B cell (primary cell): Measurements from ENCODE around the gene ACTL6B. TPM values are rescaled to one million over a fixed set of nuclear protein-coding genes. Genes with fewer than 3 reads are reported as not detected.

ENCODE experiments used
- ATAC-seq: fragments of 200-7000 bp; cut with Tn5 transposase; one replicate; pipeline ENCODE4 v1.10.0; 2021; ENCODE audit warnings: low read depth, mild to moderate bottlenecking, moderate number of reproducible peaks, moderate library complexity
- CTCF ChIA-PET: fragments of 350-600 bp; sonication (Branson Sonifier 250); formaldehyde crosslinking; loops from one replicate; lab custom pipeline; 2021; ENCODE audit warnings: antibody characterized with exemption, inconsistent platforms; lab: Charles Lee
- POLR2A ChIA-PET: fragments of 350-600 bp; sonication (Branson Sonifier 250); formaldehyde crosslinking; loops from one replicate; lab custom pipeline; 2021; ENCODE audit warnings: antibody characterized with exemption; lab: Charles Lee
- DNase-seq: peaks from one replicate; pipeline ENCODE4 v3.0.0; 2013
- H2AFZ ChIP-seq: 2 replicates; pipeline ENCODE4 v1.6.1; 2012; ENCODE audit warnings: mild to moderate bottlenecking, low read depth, low read length; ENCODE audit not compliant: insufficient read depth, poor library complexity, severe bottlenecking
- H3K27ac ChIP-seq, 2 donors: 1 replicate in 1 of 2; 2 replicates in 1 of 2; pipeline ENCODE4 v1.5.1; 2012 to 2013; ENCODE audit warnings: low read length in 2 of 2, mild to moderate bottlenecking in 2 of 2, moderate library complexity in 1 of 2
- H3K27me3 ChIP-seq, 4 experiments: fragments of 200-600 bp in 1 of 4; sonication (generic) in 1 of 4; replicated peaks in 1 of 4; 1 replicate in 2 of 4; 2 replicates in 2 of 4; pipeline versions ENCODE4 v1.6.1 to v1.7.0; 2013 to 2016; ENCODE audit warnings: low read length in 3 of 4, mild to moderate bottlenecking in 2 of 4, mixed read lengths in 1 of 4, moderate library complexity in 1 of 4; ENCODE audit not compliant: insufficient read depth in 4 of 4, control insufficient read depth in 3 of 4; ENCODE audit errors: control extremely low read depth in 1 of 4
- H3K36me3 ChIP-seq, 2 experiments: replicated peaks in 1 of 2; 1 replicate in 1 of 2; 2 replicates in 1 of 2; pipeline versions ENCODE4 v1.6.1 to v1.7.1; 2013; ENCODE audit warnings: low read length in 1 of 2; ENCODE audit not compliant: insufficient read depth in 2 of 2, control insufficient read depth in 1 of 2; ENCODE audit errors: control extremely low read depth in 1 of 2, extremely low read depth in 1 of 2
- H3K4me1 ChIP-seq, 2 donors: fragments of 200-600 bp in 1 of 2; sonication (generic) in 1 of 2; 1 replicate in 1 of 2; 2 replicates in 1 of 2; pipeline versions ENCODE4 v1.5.1 to v1.6.1; 2013 to 2017; ENCODE audit warnings: low read length in 2 of 2; ENCODE audit not compliant: control insufficient read depth in 2 of 2, insufficient read depth in 2 of 2
- H3K4me2 ChIP-seq: replicated peaks from 2 replicates; pipeline ENCODE3; 2012; ENCODE audit warnings: mild to moderate bottlenecking, low read depth, low read length; ENCODE audit not compliant: poor library complexity, severe bottlenecking
- H3K4me3 ChIP-seq, 5 experiments: fragments of 200-600 bp in 1 of 5; sonication (generic) in 1 of 5; 1 replicate in 3 of 5; 2 replicates in 2 of 5; pipeline versions ENCODE4 v1.5.1 to v1.7.0; 2011 to 2016; ENCODE audit warnings: low read length in 4 of 5, mild to moderate bottlenecking in 4 of 5, low read depth in 2 of 5, control low read depth in 1 of 5, moderate library complexity in 1 of 5; ENCODE audit not compliant: insufficient read depth in 1 of 5; ENCODE audit errors: control extremely low read depth in 1 of 5, extremely low read depth in 1 of 5
- H3K79me2 ChIP-seq: fragments of 200-600 bp; sonication (generic); one replicate; pipeline ENCODE4 v1.6.0; 2016; ENCODE audit warnings: low read length; ENCODE audit not compliant: control insufficient read depth, insufficient read depth
- H3K9ac ChIP-seq: fragments of 200-600 bp; sonication (generic); 2 replicates; pipeline ENCODE4 v1.6.1; 2017; ENCODE audit warnings: mild to moderate bottlenecking, low read length, moderate library complexity
- H3K9me3 ChIP-seq, 3 donors: one replicate each; pipeline versions ENCODE4 v1.6.1 to v1.7.1; 2013; ENCODE audit warnings: low read length in 2 of 3; ENCODE audit not compliant: control insufficient read depth in 2 of 3, insufficient read depth in 1 of 3; ENCODE audit errors: control extremely low read depth in 1 of 3
- H4K20me1 ChIP-seq: 2 replicates; pipeline ENCODE4 v1.6.0; 2012; ENCODE audit warnings: mild to moderate bottlenecking, low read length; ENCODE audit not compliant: insufficient read depth, control insufficient read depth, poor library complexity, severe bottlenecking
- H3K27ac Mint-ChIP-seq: one replicate; pipeline ENCODE4 v1.8.0; 2021; ENCODE audit warnings: mixed read lengths
- H3K27me3 Mint-ChIP-seq: one replicate; pipeline ENCODE4 v1.8.0; 2021; ENCODE audit warnings: mixed read lengths
- H3K4me1 Mint-ChIP-seq: one replicate; pipeline ENCODE4 v1.8.0; 2021; ENCODE audit warnings: mixed read lengths
- H3K4me3 Mint-ChIP-seq: one replicate; pipeline ENCODE4 v1.8.0; 2021; ENCODE audit warnings: mixed read lengths
- H3K9me3 Mint-ChIP-seq: one replicate; pipeline ENCODE4 v1.8.0; 2022; ENCODE audit warnings: mixed read lengths; ENCODE audit not compliant: insufficient read depth
- EZH2 ChIP-seq: IDR thresholded peaks from 2 replicates; pipeline ENCODE4 v1.6.1; 2012; ENCODE audit warnings: borderline replicate concordance, low read depth, mild to moderate bottlenecking, moderate library complexity, low read length; ENCODE audit not compliant: insufficient read depth, poor library complexity, severe bottlenecking
- WGBS: methylation state at CpG from one replicate; pipeline ENCODE4 v1.1.5; 2013; ENCODE audit warnings: missing lambda C conversion rate; ENCODE audit not compliant: insufficient coverage; 5-methylcytosine and 5-hydroxymethylcytosine counted together
- intact Hi-C: fragments of 100-400 bp; cut with micrococcal nuclease; formaldehyde crosslinking; loops from one replicate; pipeline ENCODE4 v1.10.0; 2022
- polyA plus RNA-seq: library from polyadenylated mRNA; depleted of rRNA; stranded (reverse); fragments of >200 nt; gene quantifications from 2 replicates; pipeline ENCODE4 v1.2.3, GENCODE V29; 2012
- total RNA-seq, 2 donors: library from RNA; stranded (reverse); fragments of 120-200 nt in 1 of 2; gene quantifications; 1 replicate in 1 of 2; 2 replicates in 1 of 2; pipeline versions ENCODE4 v1.2.3 to v1.2.4, GENCODE V29; 2013 to 2022
- TF ChIP-seq, protein P1 (sequence below): fragments of 200-600 bp; IDR thresholded peaks from one replicate; pipeline ENCODE4 v1.8.0; 2022; ENCODE audit warnings: antibody characterized with exemption, mild to moderate bottlenecking

The ACTL6B gene
- total and polyA plus RNA-seq, 2 donors (not counting 1 experiment from before 2014, with no cell fraction given), result not detected

DNA sequence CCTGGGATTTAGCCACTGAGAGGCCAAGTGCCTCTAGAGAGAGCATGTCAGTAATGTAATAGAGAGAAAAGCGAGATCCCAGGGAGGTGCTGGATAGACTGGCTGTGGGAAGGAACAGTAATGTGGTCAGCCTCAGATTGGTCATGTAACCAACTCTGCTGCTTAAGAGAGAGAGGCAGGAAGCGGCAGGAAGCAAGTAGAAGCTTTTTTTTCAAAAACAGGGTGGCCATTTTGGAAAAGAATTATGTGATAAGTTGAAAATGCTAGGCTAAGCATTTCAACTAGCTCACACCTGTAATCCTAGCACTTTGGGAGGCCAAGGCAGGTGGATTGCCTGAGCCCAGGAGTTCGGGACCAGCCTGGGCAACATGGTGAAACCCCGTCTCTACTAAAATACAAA lies 57.8 kb downstream of the ACTL6B start:
- Histone ChIP-seq H3K4me2 (no peak overlapping the region), H3K9me3 (no peaks in the 10 kb centered on the region), H3K4me1 (peaks cover 0 to 3% of the 10 kb centered on the region in 2 donors), H3K9ac (no peak overlapping the region), H3K36me3 (no peaks in the 10 kb centered on the region), H2AFZ (no peak overlapping the region), H3K27me3 (no peaks in the 10 kb centered on the region), H3K4me3 (no peak overlapping the region), H3K27ac (no peak overlapping the region), H3K79me2 (no peaks in the 10 kb centered on the region), H4K20me1 (no peaks in the 10 kb centered on the region)
- intact Hi-C loops, result no loop called here
- H3K27me3 Mint-ChIP-seq, result no peaks in the 10 kb centered on the region
- CTCF ChIA-PET, result interaction anchor here (0.6 to 0.8 kb wide), 2 partner anchors 39 to 82 kb away, joined by 3 to 5 read pairs; no protein-coding TSS in a partner anchor
- no peaks in the 10 kb centered on the region for H3K9me3 Mint-ChIP-seq
- no peak overlapping the region for H3K27ac Mint-ChIP-seq
- POLR2A ChIA-PET, result interaction anchor here (0.7 kb wide), 1 partner anchor 94 kb away, joined by 4 read pairs; no protein-coding TSS in a partner anchor
- ATAC-seq (no peak), DNase-seq (no peak)
- TF ChIP-seq, protein P1, sequence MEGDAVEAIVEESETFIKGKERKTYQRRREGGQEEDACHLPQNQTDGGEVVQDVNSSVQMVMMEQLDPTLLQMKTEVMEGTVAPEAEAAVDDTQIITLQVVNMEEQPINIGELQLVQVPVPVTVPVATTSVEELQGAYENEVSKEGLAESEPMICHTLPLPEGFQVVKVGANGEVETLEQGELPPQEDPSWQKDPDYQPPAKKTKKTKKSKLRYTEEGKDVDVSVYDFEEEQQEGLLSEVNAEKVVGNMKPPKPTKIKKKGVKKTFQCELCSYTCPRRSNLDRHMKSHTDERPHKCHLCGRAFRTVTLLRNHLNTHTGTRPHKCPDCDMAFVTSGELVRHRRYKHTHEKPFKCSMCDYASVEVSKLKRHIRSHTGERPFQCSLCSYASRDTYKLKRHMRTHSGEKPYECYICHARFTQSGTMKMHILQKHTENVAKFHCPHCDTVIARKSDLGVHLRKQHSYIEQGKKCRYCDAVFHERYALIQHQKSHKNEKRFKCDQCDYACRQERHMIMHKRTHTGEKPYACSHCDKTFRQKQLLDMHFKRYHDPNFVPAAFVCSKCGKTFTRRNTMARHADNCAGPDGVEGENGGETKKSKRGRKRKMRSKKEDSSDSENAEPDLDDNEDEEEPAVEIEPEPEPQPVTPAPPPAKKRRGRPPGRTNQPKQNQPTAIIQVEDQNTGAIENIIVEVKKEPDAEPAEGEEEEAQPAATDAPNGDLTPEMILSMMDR, result no peak
- no peak for TF ChIP-seq EZH2
- no peak overlapping the region for H3K4me3 Mint-ChIP-seq
- H3K4me1 Mint-ChIP-seq, result no peaks in the 10 kb centered on the region
- WGBS, result 82% methylated on average over 3 of the region's 4 CpGs

DNA sequence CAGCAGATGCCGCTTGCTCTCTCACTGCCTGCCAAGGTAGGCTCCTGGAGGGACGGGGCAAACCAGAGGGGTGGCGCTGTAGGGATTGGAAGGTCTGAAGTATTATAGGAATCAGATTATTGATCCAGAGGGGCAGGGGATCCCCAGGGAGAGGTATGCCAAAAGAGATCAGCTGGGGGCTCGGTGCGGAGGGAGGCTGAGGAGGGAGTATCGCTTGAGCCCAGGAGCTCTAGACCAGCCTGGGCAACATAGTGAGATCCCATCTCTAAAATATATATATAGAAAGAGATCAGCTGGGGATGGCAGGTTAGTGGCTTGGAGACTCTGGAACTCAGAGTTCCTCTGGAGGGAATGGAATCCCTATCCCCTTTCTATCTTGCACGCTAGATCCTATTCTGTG lies 61.1 kb downstream of the ACTL6B start:
- Mint-ChIP-seq H3K27me3 (peaks cover 17% of the 10 kb centered on the region), H3K9me3 (no peaks in the 10 kb centered on the region)
- CTCF ChIA-PET, result no interaction called here

More for the DNA sequence above, 61.1 kb downstream of the ACTL6B start:
- Histone ChIP-seq H3K27me3 (peaks cover 0 to 19% (median 5%) of the 10 kb centered on the region in 4 experiments), H3K4me2 (no peak overlapping the region), H3K4me1 (no peaks in the 10 kb centered on the region), H3K4me3 (no peak overlapping the region), H3K9ac (no peak overlapping the region), H3K79me2 (no peaks in the 10 kb centered on the region), H3K27ac (no peak overlapping the region), H3K36me3 (no peaks in the 10 kb centered on the region), H2AFZ (no peak overlapping the region), H3K9me3 (no peaks in the 10 kb centered on the region), H4K20me1 (no peaks in the 10 kb centered on the region)
- ATAC-seq, result no peak
- intact Hi-C loops, result no loop called here
- 93% methylated on average over 4 of the region's 7 CpGs for WGBS
- DNase-seq, result no peak
- TF ChIP-seq EZH2, result no peak
- TF ChIP-seq, protein P1, result no peak
- POLR2A ChIA-PET, result no interaction called here
- no peak overlapping the region for H3K27ac Mint-ChIP-seq
- no peak overlapping the region for H3K4me3 Mint-ChIP-seq
- H3K4me1 Mint-ChIP-seq, result no peaks in the 10 kb centered on the region

Other genes with a start within 250 kb of the ACTL6B start
- 22.7 and 28.0 TPM in 2 replicates for gene ZCWPW1, start 227.7 kb downstream of the ACTL6B start, total RNA-seq
- 11.3 and 16.5 TPM in 2 replicates for gene ZCWPW1, start 227.7 kb downstream of the ACTL6B start, polyA plus RNA-seq
- gene MEPCE, start 226.6 kb downstream of the ACTL6B start, total RNA-seq, result 90.6 and 96.3 TPM in 2 replicates
- 54.5 and 57.2 TPM in 2 replicates for gene MEPCE, start 226.6 kb downstream of the ACTL6B start, polyA plus RNA-seq
- 55.2 and 60.5 TPM in 2 replicates for gene PPP1R35, start 220.0 kb downstream of the ACTL6B start, total RNA-seq
- 65.0 and 104 TPM in 2 replicates for gene PPP1R35, start 220.0 kb downstream of the ACTL6B start, polyA plus RNA-seq
- 2.9 and 3.7 TPM in 2 replicates for gene SPACDR, start 192.2 kb downstream of the ACTL6B start, total RNA-seq
- 2.1 and 2.9 TPM in 2 replicates for gene SPACDR, start 192.2 kb downstream of the ACTL6B start, polyA plus RNA-seq
- 92.8 and 95.0 TPM in 2 replicates for gene TSC22D4, start 177.2 kb downstream of the ACTL6B start, total RNA-seq
- gene TSC22D4, start 177.2 kb downstream of the ACTL6B start, polyA plus RNA-seq, result 55.5 and 80.2 TPM in 2 replicates
- gene NYAP1, start 172.5 kb downstream of the ACTL6B start, total RNA-seq, result not detected in 2 replicates
- gene NYAP1, start 172.5 kb downstream of the ACTL6B start, polyA plus RNA-seq, result 0.06 TPM in 1 of 2 replicates, not detected in the other
- 11.0 and 11.6 TPM in 2 replicates for gene AGFG2, start 117.2 kb downstream of the ACTL6B start, total RNA-seq
- gene AGFG2, start 117.2 kb downstream of the ACTL6B start, polyA plus RNA-seq, result 5.6 and 11.0 TPM in 2 replicates
- 46.3 and 51.7 TPM in 2 replicates for gene SAP25, start 82.5 kb downstream of the ACTL6B start, total RNA-seq
- 63.5 and 71.9 TPM in 2 replicates for gene SAP25, start 82.5 kb downstream of the ACTL6B start, polyA plus RNA-seq
- gene LRCH4, start 70.3 kb downstream of the ACTL6B start, total RNA-seq, result 288 and 289 TPM in 2 replicates
- gene LRCH4, start 70.3 kb downstream of the ACTL6B start, polyA plus RNA-seq, result 289 and 294 TPM in 2 replicates
- 1.6 and 2.2 TPM in 2 replicates for gene FBXO24, start 70.1 kb downstream of the ACTL6B start, total RNA-seq
- gene FBXO24, start 70.1 kb downstream of the ACTL6B start, polyA plus RNA-seq, result 1.2 and 1.8 TPM in 2 replicates
- 14.3 and 17.5 TPM in 2 replicates for gene PCOLCE, start 54.1 kb downstream of the ACTL6B start, total RNA-seq
- 4.9 and 5.3 TPM in 2 replicates for gene PCOLCE, start 54.1 kb downstream of the ACTL6B start, polyA plus RNA-seq
- gene MOSPD3, start 43.9 kb downstream of the ACTL6B start, total RNA-seq, result 17.3 and 18.8 TPM in 2 replicates
- 16.7 and 19.2 TPM in 2 replicates for gene MOSPD3, start 43.9 kb downstream of the ACTL6B start, polyA plus RNA-seq
- gene TFR2, start 14.9 kb downstream of the ACTL6B start, total RNA-seq, result 8.3 and 10.0 TPM in 2 replicates
- 4.2 and 5.9 TPM in 2 replicates for gene TFR2, start 14.9 kb downstream of the ACTL6B start, polyA plus RNA-seq
- gene GNB2, start 17.3 kb upstream of the ACTL6B start, total RNA-seq, result 127 TPM in 2 replicates
- gene GNB2, start 17.3 kb upstream of the ACTL6B start, polyA plus RNA-seq, result 211 and 221 TPM in 2 replicates
- 134 and 140 TPM in 2 replicates for gene GIGYF1, start 37.8 kb upstream of the ACTL6B start, total RNA-seq
- gene GIGYF1, start 37.8 kb upstream of the ACTL6B start, polyA plus RNA-seq, result 45.9 and 47.1 TPM in 2 replicates
- 13.0 and 14.4 TPM in 2 replicates for gene POP7, start 49.7 kb upstream of the ACTL6B start, total RNA-seq
- gene POP7, start 49.7 kb upstream of the ACTL6B start, polyA plus RNA-seq, result 8.8 and 15.2 TPM in 2 replicates
- gene EPO, start 64.0 kb upstream of the ACTL6B start, total RNA-seq, result not detected in 2 replicates
- 0.10 TPM in 1 of 2 replicates, not detected in the other for gene EPO, start 64.0 kb upstream of the ACTL6B start, polyA plus RNA-seq
- not detected in 2 replicates for gene ZAN, start 77.1 kb upstream of the ACTL6B start, total RNA-seq
- gene ZAN, start 77.1 kb upstream of the ACTL6B start, polyA plus RNA-seq, result not detected in 2 replicates
- 3.3 and 3.9 TPM in 2 replicates for gene EPHB4, start 171.1 kb upstream of the ACTL6B start, total RNA-seq
- 12.0 and 15.2 TPM in 2 replicates for gene EPHB4, start 171.1 kb upstream of the ACTL6B start, polyA plus RNA-seq
- 77.4 and 80.1 TPM in 2 replicates for gene SLC12A9, start 196.3 kb upstream of the ACTL6B start, total RNA-seq
- 71.9 and 80.0 TPM in 2 replicates for gene SLC12A9, start 196.3 kb upstream of the ACTL6B start, polyA plus RNA-seq
- gene TRIP6, start 210.9 kb upstream of the ACTL6B start, total RNA-seq, result 13.4 and 13.8 TPM in 2 replicates
- gene TRIP6, start 210.9 kb upstream of the ACTL6B start, polyA plus RNA-seq, result 6.7 and 6.8 TPM in 2 replicates
- 209 and 224 TPM in 2 replicates for gene SRRT, start 218.7 kb upstream of the ACTL6B start, total RNA-seq
- 198 TPM in 2 replicates for gene SRRT, start 218.7 kb upstream of the ACTL6B start, polyA plus RNA-seq
- 3.9 and 4.3 TPM in 2 replicates for gene UFSP1, start 233.3 kb upstream of the ACTL6B start, total RNA-seq
- 1.2 and 3.6 TPM in 2 replicates for gene UFSP1, start 233.3 kb upstream of the ACTL6B start, polyA plus RNA-seq
- 0.15 and 0.24 TPM in 2 replicates for gene ACHE, start 239.4 kb upstream of the ACTL6B start, total RNA-seq
- 0.13 and 0.37 TPM in 2 replicates for gene ACHE, start 239.4 kb upstream of the ACTL6B start, polyA plus RNA-seq